GM18858 (cell line): ENCODE data around the gene EIF1.
"Not testable (repeated sequence)": the region's sequence is repeated elsewhere in the genome, so short reads cannot be mapped to it uniquely, and the experiment has no call there.

Experiments used
- ATAC-seq: cut with Tn5 transposase; IDR thresholded peaks from one replicate; pipeline ENCODE4 v1.9.1; 2021; ENCODE audit not compliant: unreplicated experiment

EIF1 gene

DNA sequence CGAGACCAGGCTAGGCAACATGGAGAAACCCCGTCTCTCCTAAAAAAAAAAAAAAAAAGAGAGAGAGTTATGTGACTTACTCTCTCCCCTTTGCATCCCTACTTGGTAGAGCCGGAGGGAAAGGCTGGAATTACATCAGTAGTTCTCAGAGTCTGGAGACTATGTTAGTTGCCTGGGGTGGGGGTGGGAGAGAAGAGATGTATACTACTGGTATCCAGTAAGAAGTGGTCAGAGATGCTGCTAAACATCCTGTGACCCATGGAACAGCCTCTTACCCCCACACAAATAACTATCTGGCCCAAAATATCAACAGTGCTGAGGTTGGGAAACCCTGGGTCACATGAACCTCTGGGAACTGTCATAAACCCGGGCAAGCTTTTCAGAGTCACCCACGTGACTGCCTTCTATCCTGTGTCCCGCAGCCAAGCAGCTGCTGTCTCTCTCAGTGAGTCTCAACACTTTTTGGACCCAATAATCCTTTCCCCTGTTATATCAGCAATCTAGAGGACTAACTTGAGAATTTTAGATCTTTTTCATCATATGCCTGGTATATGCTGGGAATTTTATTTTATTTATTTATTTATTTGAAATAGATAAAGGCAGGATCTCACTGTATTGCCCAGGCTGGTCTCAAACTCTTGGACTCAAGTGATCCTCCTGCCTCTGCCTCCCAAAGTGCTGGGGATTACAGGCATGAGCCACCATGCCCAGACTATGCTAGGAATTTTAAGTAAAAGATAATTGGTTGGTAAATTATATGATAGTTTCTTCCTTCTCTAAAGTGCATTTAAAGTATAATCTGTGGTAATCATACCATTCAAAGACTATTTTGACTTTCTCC is 8.7 kb downstream of the EIF1 start:
- ATAC-seq = no peak

DNA sequence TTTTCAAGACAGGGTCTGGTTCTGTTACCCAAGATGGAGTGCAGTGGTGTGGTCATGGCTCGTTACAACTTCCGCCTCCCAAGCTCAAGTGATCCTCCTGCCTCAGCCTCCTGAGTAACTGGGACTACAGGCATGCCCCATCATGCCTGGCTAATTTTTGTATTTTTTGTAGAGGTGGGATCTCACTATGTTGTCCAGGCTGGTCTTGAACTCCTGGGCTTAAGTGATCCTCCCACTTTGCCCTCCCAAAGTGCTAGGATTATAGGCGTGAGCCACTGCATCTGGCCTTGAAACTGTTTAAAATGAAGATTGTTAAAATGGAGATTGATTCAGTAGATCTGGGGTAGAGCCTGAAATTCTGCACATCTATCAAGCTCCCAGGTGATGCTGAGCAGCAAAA is 12.2 kb downstream of the EIF1 start:
- ATAC-seq = not testable (repeated sequence)

DNA sequence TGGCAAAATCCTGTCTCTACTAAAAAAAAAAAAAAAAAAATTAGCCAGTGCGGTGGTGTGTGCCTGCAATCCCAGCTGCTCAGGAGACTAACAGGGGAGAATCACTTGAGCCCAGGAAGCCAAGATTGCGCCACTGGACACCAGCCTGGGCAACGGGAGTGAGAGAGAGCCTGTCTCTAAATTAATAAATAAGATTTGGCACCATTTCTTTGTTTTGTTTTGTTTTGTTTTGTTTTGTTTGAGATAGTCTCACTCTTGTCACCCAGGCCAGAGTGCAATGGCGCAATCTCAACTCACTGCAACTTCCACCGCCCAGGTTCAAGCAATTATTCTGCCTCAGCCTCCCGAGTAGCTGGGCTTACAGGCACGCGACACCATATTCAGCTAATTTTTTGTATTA is 14.0 kb downstream of the EIF1 start:
- ATAC-seq = no peak

DNA sequence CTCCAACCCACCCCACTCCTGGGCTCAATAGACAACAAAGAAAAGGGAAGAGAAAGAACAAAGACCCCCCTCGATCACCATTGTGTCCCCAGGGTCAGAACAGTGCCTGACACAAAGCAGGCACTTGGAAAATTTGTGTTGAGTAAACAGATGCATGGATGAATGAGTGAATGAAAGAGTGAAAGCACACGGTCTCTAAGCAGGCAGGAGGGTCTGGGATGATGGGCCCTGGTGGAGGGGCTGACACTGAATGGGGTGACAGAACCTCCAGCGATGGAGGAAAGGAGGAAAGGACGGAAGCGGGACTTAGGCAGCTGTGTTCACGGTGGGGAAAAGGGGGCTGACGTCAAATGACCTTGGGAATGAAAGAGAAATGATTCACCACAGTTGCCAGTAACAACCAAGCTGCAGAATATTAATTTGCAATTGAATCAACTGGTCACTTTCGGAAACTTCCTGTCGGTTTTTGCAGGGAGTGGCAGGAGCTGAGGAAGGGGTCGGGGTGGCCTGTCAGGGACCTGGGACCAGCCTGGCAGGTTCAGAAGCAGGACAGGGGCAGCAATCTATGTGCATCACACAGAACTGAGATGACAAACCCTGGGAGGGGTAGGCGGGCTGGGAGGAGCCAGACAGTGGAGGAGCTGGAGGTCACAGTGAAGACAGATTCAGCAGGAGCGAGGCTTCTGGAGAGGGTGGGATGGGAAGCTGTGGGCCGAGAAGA is 16.7 kb downstream of the EIF1 start:
- ATAC-seq = no peak

DNA sequence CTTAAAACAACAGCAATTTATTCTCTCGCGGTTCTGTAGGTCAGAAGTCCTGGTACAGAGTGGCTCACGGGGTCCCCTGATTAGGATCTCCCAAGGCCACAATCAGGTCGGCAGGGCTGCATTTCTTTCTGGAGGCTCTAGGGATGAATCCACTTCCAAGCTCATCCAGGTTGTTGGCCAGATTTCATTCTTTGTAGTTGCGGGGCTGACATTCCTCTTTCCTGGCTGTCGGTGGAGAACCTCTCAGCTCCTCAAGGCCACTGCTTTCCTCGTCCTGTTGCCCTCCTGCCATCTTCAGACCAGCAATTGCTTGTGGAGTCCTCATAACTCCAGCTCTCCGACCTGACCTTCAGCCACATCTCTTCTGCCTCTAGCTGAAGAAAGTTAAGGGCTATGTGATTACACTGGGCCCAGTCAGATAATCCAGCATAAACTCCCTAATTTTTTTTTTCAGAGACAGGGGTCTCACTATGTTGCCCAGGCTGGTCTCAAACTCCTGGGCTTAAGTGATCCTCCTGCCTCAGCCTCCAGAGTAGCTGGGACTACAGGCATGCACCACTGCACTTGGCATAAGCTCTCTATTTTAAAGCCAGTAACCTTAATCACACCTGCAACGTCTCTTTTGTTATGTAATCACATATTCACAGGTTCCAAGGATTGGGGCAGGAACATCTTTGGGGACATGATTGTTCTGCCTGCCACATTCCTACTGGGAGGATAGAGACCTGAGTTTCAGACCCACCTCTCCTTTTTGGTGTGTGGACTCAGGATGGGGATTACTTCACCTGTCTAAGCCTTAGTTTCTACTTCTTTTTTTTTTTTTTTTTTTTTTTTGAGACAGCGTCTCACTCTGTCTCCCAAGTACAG is 19.4 kb downstream of the EIF1 start:
- no peak for ATAC-seq

DNA sequence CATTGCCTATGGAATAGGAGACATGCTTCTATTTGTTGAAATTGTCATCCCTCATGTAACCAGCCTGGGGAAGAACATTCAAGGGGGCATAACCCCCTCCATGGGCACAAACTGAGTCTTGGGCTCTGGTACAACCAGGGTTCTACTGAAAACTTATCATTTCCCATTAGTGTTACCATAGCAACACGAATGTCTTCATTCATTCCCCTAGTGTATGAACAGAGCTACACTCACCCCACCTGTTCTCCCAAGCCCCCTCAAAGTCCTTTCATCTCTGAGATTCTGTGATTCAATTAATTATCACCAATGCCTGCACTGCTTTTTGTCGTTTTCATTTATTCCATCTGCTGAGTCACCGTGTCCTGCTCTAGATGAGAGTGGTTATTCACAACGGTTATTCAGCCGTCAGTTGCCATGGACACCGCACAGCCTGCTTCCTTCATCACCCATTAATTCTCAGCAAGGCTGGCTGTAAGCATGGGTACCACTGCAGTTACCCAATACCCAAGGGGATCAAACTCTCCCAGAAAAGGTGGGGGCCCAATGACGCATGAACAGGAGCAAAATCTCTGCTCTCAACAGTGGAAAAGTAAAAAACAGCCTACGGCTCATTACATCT is 21.9 kb downstream of the EIF1 start:
- no peak for ATAC-seq

DNA sequence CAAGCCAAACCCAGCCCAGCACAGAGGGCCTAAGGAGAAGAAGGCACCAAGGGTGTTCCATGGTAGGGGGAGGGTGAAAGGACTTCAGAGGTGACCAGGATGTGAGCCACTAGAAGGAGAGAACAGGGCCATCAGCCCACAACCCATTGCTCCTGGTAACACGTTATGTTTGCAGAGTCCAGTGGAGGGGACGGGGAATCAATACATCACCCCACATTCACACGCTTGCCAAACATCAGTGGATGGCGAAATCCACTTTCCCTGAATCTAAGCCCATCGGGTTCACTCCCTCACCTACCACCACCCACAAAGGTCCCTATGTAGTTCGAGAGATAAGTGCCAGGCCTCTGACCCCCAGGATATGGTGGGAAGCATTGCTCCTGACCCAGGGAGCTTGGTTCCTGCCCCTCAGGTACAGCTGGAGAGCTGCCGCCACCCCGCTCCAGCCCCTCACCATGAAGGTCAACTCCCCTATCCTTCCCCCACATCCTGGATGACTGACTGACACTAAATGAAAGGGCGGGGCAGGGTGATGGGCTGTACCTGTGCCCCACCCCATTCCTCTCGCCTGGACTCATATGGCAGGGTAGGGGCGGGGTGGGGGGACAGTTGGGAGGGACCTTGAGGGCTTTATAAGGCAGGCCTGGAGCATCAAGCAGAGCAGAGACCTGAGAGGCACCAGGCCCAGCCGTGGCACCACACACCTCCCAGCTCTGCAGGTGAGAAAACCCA is 23.1 kb downstream of the EIF1 start, which contains the start of gene GAST:
GAST (plus strand) TSS at position 663 of the 732 bp plus-strand sequence. CDS start 3,106 bp downstream, outside the sequence.
- ATAC-seq = no peak

DNA sequence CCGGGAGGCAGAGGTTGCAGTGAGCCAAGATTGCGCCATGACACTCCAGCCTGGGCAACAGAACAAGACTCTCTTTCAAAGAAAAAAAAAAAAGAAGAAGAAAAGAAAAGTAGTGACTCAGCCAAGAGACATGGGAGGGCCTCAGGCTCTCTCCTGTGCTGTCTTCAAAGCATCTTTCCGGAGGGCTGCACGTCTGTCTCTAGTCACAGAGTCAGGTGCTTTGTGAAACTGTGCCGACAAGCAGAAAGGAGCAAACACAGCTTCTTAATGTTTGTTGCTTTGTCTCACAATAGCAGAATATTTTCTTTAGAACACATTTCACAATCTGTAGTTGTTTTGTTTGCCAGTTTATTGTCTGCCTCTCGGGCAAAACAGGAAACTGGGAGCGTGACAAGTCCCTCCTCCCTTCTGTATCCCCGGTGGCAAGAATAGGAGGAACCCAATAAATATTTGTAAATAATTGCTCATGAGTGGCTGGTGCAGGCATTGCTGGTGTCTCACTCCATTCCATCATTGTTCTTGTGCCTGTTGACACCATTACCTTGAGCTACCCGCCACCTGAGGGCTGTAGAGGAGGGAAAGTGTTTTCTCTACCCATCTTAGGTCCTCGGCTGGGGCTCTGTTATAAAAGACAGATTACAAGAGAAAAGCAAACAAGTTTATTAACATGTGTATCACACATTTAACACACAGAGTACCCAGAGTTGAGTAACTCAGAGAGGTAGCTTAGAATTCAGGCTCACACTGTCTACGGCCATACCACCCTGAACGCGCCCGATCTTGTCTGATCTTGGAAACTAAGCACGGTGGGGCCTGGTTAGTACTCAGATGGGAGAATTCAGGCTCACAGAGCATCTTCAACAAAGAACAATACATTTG is 29.0 kb downstream of the EIF1 start:
- ATAC-seq = no peak

DNA sequence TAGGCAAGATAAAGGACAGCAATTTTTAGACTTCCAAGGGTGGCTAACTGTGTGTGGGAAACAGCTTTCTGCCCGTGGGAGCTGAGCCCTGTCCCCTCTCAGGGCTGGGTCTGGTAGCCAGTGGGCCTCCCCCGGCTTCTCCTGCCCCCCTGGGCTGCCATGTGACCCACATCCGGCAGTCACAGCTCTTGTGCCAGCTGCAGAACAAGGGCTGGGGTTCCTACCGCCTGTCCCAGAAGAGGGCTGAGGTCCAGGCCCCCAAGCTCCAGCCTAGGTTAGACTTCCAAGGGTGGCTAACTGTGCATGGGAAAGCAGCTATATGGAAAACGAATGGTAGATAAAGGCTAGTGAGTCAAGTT is 29.6 kb downstream of the EIF1 start:
- ATAC-seq = no peak

DNA sequence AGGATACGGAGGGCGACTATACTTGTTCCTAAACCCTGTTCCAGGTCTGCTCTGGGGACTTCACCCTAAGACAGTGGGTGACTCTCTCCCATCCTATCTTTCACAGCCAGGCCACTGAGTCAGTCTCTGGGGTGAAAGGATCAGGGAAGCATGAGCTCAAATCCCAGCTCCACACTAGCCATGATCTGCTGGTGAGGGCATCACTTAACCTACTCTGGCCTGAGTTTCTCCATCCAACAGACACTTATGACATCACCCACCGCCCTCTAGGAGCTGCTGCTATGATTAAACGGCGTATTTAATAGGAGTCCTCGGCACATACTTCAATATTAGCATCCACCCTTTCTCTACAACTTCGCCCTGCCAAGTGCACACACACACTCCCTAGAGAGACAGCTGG is 33.5 kb downstream of the EIF1 start:
- no peak for ATAC-seq

DNA sequence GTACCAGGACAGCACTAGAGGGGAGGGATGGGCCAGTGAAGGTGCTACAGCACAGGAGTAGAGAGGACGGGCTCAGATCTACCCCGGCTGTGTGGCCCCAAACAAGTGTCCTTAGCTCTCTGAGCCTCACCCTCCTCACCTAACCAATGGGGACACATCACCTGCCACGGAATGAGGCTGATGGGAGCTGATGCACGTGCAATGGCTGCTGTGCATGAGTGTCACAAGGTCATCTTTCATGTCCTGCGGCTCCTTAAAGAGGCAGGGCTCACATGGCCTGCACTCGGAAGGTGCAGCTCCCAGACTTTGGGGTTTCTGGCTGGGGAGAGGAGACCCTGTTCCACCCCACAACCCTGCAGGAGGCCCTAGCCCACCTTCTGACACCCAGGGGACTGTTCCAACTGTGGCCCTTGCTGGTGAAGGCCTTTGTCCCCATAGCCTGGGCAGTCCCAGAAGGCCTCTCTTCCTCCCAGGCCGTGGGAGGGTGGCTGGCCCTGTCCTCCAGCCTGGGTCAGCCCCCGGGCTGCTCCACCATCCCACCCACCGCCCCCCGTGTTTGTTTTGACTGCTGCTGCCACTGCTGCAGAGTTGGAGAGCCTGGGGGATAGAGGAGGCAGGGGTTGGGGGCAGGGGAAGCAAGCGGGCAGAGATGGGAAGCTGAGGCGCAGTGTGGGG is 35.3 kb downstream of the EIF1 start:
- ATAC-seq = no peak

DNA sequence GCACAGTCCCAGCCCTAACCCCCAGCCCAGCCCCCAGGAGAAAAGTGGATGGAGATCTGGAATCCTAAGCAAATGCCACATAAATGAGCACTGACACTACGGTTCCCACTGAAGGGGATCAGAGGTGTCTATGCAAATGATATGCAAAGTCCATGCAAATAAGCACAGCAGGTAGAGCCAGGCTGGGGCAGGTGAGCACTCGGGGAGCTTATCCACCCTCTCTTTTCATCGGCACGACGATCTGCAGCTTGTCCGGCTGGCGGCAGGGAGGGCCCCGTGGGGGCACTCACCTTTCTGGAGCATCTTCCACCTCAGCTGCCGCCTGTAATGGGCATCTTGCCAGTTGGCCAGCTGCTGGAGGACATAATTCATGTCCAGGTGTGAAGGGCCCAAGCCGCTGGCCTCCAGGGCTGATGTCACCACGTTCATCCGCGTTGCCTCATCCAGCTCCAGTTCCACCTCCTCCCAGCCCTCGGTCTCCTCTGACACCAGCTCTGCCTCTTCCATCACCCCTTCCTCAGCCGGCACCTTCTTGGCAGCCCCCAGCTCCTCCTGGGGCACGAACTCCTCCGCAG is 35.9 kb downstream of the EIF1 start:
- no peak for ATAC-seq

DNA sequence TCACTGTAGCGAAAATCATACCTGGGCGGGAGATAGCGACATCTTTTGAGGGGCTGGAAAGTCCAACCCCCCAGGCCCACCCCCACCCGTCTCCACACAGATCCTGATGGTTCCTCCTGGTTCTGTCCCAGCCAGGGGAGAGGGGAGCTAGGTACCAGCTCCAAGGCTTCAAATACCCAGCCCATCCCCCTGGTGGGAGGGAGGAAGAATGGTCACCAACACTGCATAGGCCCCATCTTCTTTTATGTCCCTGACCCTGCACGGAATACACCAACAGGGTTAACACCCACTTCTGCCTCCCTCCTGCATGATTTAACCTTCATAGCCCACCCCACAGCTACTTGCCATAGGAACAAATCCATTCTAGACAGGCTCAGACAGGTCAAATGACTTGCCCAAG is 36.4 kb downstream of the EIF1 start:
- ATAC-seq = no peak

DNA sequence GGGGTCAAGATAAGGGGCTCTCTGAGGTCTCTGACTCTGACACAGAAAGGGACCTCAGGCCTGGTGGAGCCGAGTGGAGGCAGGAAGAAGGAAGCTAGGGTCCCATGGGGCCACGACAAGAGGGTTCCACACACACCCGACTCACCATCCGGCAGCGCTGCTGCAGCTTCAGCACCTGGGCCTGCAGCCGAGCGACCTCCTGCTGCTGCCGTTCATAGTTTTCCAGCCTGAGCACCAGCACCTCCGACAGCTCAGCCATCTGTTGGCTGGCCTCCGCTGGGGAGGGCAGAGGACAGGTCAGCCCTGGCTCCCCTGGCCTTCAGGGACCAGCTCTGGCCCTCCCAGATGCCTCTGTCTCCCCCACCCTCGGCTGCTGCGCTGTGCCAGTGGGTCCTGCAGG is 39.4 kb downstream of the EIF1 start:
- no peak for ATAC-seq

DNA sequence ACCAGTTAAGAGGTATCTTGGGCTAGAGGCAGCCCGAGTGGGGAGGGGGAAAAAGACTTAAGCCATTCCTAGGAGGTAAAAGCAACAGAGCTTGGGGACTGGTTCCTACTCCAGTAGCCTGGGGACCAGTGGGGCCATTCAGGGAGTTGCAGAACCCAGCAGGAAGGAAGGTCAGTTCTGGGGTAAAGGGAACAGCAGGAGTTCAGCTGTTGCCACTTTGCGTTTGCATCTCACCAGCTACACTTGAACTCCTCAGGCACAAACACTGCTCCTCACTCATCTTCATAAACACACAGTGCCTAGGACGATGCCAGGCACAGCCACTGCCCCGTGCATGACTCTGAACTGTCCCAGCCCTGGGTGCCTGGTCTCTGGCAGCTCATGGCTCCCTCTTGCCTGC is 41.8 kb downstream of the EIF1 start:
- no peak for ATAC-seq

DNA sequence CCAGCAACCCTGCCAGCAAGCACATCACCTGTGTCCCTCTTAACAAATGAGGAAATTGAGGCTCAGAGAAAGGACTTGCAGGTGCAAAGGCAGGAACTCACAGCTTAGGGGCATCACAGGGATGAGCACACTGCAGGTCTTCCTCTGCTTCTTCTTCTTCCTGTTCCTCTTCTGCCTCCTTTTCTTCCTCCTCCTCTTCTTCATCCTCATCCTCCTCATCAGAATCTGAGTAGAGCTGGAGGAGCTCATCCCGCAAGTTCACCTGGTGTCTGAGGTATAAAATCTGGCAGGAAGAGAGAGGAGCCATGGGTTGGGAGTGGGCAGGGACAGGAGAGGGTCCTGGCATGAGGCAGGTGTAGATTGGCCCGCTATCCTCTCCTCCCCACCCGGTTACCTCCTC is 43.2 kb downstream of the EIF1 start:
- no peak for ATAC-seq

DNA sequence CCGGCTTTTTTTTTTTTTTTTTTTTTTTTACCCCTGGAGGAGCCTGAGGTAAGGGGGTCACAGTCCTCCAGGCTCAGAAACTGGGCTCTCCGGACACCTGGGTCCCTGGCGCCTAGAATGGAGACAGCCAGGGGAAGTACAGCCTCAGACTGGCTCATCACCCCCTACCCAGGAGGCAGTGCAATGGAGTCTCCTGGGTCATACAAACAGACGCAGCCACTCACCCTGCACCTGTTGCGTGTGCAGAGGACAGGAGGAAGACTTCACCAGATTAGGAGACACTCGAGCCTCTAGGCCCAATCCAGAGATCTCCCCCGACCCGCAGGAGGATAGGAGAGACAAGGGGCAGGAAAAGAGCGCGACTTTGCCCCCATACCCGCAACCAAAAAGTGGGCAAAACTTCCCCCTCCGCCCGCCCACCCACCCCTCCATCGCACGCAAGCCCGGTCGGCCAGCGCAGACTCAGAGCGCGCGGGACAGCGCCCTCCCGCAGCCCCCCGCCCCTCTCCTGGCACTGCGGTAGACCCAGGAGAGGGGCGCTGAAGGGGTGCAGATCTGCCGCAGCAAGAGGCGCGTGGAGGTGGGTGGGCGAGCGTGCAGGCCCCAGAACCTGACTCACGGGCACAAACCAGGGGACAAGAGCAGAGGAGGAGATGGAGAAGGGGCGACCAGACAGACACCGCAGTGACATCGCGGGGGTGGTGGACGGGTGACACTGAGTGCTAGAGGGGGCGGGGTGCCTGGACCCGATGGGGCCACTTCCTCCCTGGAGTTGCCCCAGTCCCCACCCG is 44.9 kb downstream of the EIF1 start:
- no peak for ATAC-seq
